Heart left ventricle (tissue), 16 donors: Measurements from ENCODE around the gene RHOT2. TPM values are rescaled to one million over a fixed set of nuclear protein-coding genes. Genes with fewer than 3 reads are reported as not detected.

Experiments
- ATAC-seq, 4 donors: fragments of 200-7000 bp; cut with Tn5 transposase; one replicate each; pipeline ENCODE4 v1.9.1; 2020 to 2022; ENCODE audit warnings: moderate library complexity in 4 of 4, mild to moderate bottlenecking in 3 of 4, moderate number of reproducible peaks in 1 of 4
- DNase-seq, 5 donors: peaks; one replicate each; pipeline ENCODE4 v3.0.0-alpha.2; 2020
- H3K27ac ChIP-seq, 12 donors: fragments of 200-600 bp; sonication (generic) in 4 of 12; one replicate each; pipeline versions ENCODE4 v1.5.0 to v1.8.0; 2016 to 2022; ENCODE audit warnings: mild to moderate bottlenecking in 2 of 12
- H3K27me3 ChIP-seq, 9 donors: fragments of 200-600 bp; sonication (generic) in 2 of 9; one replicate each; pipeline versions ENCODE4 v1.5.1 to v1.8.0; 2016 to 2022; ENCODE audit warnings: mild to moderate bottlenecking in 3 of 9
- H3K36me3 ChIP-seq, 9 donors: fragments of 200-600 bp; sonication (generic) in 2 of 9; one replicate each; pipeline versions ENCODE4 v1.5.0 to v1.8.0; 2018 to 2022; ENCODE audit warnings: mild to moderate bottlenecking in 2 of 9
- H3K4me1 ChIP-seq, 12 donors: fragments of 200-600 bp; sonication (generic) in 4 of 12; one replicate each; pipeline versions ENCODE4 v1.5.0 to v1.8.0; 2016 to 2022; ENCODE audit warnings: mild to moderate bottlenecking in 3 of 12
- H3K4me3 ChIP-seq, 12 donors: fragments of 200-600 bp; sonication (generic) in 4 of 12; one replicate each; pipeline versions ENCODE4 v1.5.0 to v1.8.0; 2017 to 2022; ENCODE audit warnings: mild to moderate bottlenecking in 9 of 12, moderate library complexity in 4 of 12
- H3K9me3 ChIP-seq, 12 donors: fragments of 200-600 bp; sonication (generic) in 4 of 12; one replicate each; pipeline versions ENCODE4 v1.5.0 to v1.8.0; 2016 to 2022; ENCODE audit warnings: mild to moderate bottlenecking in 1 of 12
- CTCF ChIP-seq, 12 donors: fragments of 200-600 bp; sonication (generic) in 4 of 12; IDR thresholded peaks; one replicate each; pipeline versions ENCODE4 v1.5.0 to v1.8.0; 2018 to 2022; ENCODE audit warnings: antibody characterized with exemption in 12 of 12, mild to moderate bottlenecking in 5 of 12
- POLR2A ChIP-seq, 2 donors: fragments of 450-650 bp; IDR thresholded peaks; one replicate each; pipeline ENCODE4 v1.6.1; 2017; ENCODE audit warnings: antibody characterized with exemption in 2 of 2, mild to moderate bottlenecking in 2 of 2, moderate library complexity in 2 of 2
- WGBS, 4 donors: extraction: QIAGEN DNeasy Blood & Tissue Kit in 2 of 4; methylation state at CpG; one replicate each; pipeline versions ENCODE4 v1.1.5 to v1.1.7; 2013 to 2018; 5-methylcytosine and 5-hydroxymethylcytosine counted together
- intact Hi-C, 10 donors: fragments of 100-400 bp; cut with DNase I; formaldehyde crosslinking; loops; one replicate each; pipeline versions ENCODE4 v1.11.1 to v1.14.2; 2022
- long read RNA-seq, 3 donors: library from polyadenylated mRNA; unstranded; transcript quantifications; one replicate each; pipeline ENCODE4 v2.0.0, GENCODE V29; 2020 to 2021
- polyA plus RNA-seq, 2 donors: library from polyadenylated mRNA; stranded (reverse); fragments of 200-250 nt; gene quantifications; one replicate each; pipeline ENCODE4 v1.2.3, GENCODE V29; 2013
- total RNA-seq, 9 donors: library from RNA; depleted of rRNA in 2 of 9; stranded (reverse); fragments of >200 nt in 2 of 9; fragmentation: NEBNext Ultra II Directional in 3 of 9; extraction: Animal tissue kit (Norgen Biotek cat#: 25700) in 3 of 9; gene quantifications; one replicate each; pipeline versions ENCODE4 v1.1.0 to v1.2.4, GENCODE V29; 2016 to 2023
- donor health status: ischemic (EF 13 %, LVEDD 7.1; RV severe dilation, severe dysfunction).
- donor health status: healthy with polysubstance abuse.
- donor health status: DM: no; HTN: yes; CAD: no.
- donor health status: DM: no; HTN: no; CAD: no.
- donor health status: ischemic (EF 25% LVEDD 6.9; RV normal size, moderate dysfunction).
- donor health status: ischemic (EF 25% LVEDD 5.7; RV mildly dilated, moderate dysfunction).
- donor health status: healthy.
- donor health status: DM: yes; HTN: yes; CAD: no.
- donor health status: ischemic (EF 35%, LVEDD 5.7; RV mildly dilated, moderate dysfunction).
- donor health status: nonischemic (EF 11% LVEDD 7.7; RV severe dilation, severe dysfunction).
- donor health status: DM: yes; HTN: yes; CAD: no.
- donor health status: PGD.
- donor health status: ischemic (EF 29% LVEDD 5.4; RV normal size, mild dysfunction).
- donor health status: nonischemic (EF 23%, LVEDD 6.1; RV moderate dilation, normal function).

RHOT2 gene
- 100 to 1,000 TPM in 1 of 9 donors, 10 to 100 TPM in 8; 33.7 to 102 (median 83.5) TPM for total RNA-seq
- 100 to 1,000 TPM in 1 of 2 donors, 10 to 100 TPM in 1; 77.2 to 143 TPM for polyA plus RNA-seq
- long read RNA-seq, donor 1, transcript RHOT2-201 (19 exons, 2,539 nt): major isoform, 64 of 215 reads
- long read RNA-seq, donor 1, partial matches to known transcripts: 61 of 215 reads
- long read RNA-seq, donor 1, other reads (novel, unspliced or antisense): 83 of 215 reads
- long read RNA-seq, donor 2, transcript RHOT2-201 (19 exons, 2,539 nt): major isoform, 140 of 433 reads
- long read RNA-seq, donor 2, partial matches to known transcripts: 64 of 433 reads
- long read RNA-seq, donor 2, other reads (novel, unspliced or antisense): 226 of 433 reads
- long read RNA-seq, donor 3, transcript RHOT2-201 (19 exons, 2,539 nt): major isoform, 37 of 137 reads
- long read RNA-seq, donor 3, partial matches to known transcripts: 35 of 137 reads
- long read RNA-seq, donor 3, other reads (novel, unspliced or antisense): 60 of 137 reads

GRCh38 chr16:667780-668518, at the start of gene RHOT2:
Gene RHOT2, plus strand, starts transcription at chr16:668132. Its CDS starts 68 bp downstream, at chr16:668200.
- Histone ChIP-seq H3K4me1 (peaks cover 6 to 22% (median 17%) of the 10 kb centered on the region in 12 donors), H3K27ac (peak within 1 kb of the TSS; percentile 49 to 99 (median 94)), H3K9me3 (no peaks in the 10 kb centered on the region), H3K27me3 (no peaks in the 10 kb centered on the region), H3K36me3 (peaks cover 0 to 40% (median 38%) of the 10 kb centered on the region in 9 donors), H3K4me3 (peak within 1 kb of the TSS; percentile 67 to 100 (median 98))
- DNase-seq (peak; percentile 95 to 97 (median 95)), ATAC-seq (peak; percentile 74 to 93 (median 90))
- TF ChIP-seq POLR2A (IDR thresholded peaks at IDR 0.05) (peak; percentile 45 to 84), CTCF (IDR thresholded peaks at IDR 0.05) (peak; percentile 71 to 98 (median 92))
- 1% methylated on average over 53 to 78 of the region's 78 CpGs for WGBS, 4 donors
- intact Hi-C loops: loop anchor here in 2 of 10 donors (10.0 kb wide), 2 partner anchors 243 to 273 kb away; partner anchors contain the start of genes NME4 (in 2 of the 2) and RAB11FIP3 (in 1 of the 2)

GRCh38 chr16:619476-620100, 48.3 kb upstream of the RHOT2 start:
- TF ChIP-seq POLR2A (IDR thresholded peaks at IDR 0.05): no peak
- no peak for TF ChIP-seq CTCF (IDR thresholded peaks at IDR 0.05)
- Histone ChIP-seq H3K36me3 (peaks cover 0 to 10% (median 4%) of the 10 kb centered on the region in 9 donors), H3K4me1 (no peaks in the 10 kb centered on the region), H3K9me3 (no peaks in the 10 kb centered on the region), H3K4me3 (no peak overlapping the region), H3K27ac (no peak overlapping the region), H3K27me3 (no peaks in the 10 kb centered on the region)
- WGBS, 4 donors: 89 to 95% (median 91%) methylated on average over 10 to 20 of the region's 20 CpGs
- ATAC-seq: no peak
- intact Hi-C loops: no loop called here
- no peak for DNase-seq

GRCh38 chr16:620700-621525, 47.0 kb upstream of the RHOT2 start:
- H3K27ac ChIP-seq: no peak overlapping the region
- DNase-seq (peak in 1 of 5 donors; percentile 24), ATAC-seq (no peak)
- no peak overlapping the region for H3K4me3 ChIP-seq
- 85 to 89% (median 88%) methylated on average over 24 to 41 of the region's 41 CpGs for WGBS, 4 donors
- no peaks in the 10 kb centered on the region for H3K27me3 ChIP-seq
- peaks cover 0 to 17% (median 7%) of the 10 kb centered on the region in 9 donors for H3K36me3 ChIP-seq
- H3K9me3 ChIP-seq: no peaks in the 10 kb centered on the region
- TF ChIP-seq POLR2A (IDR thresholded peaks at IDR 0.05): no peak
- no peak for TF ChIP-seq CTCF (IDR thresholded peaks at IDR 0.05)
- no peaks in the 10 kb centered on the region for H3K4me1 ChIP-seq
- intact Hi-C loops: no loop called here
